Stimulated activated CD4-positive, alpha-beta T cell treated with anti-CD3 and anti-CD28 coated beads, Interleukin-12 subunit alpha, Interleukin-12 subunit beta, amount 100 ng/mL, for 24 hours (primary cell): ENCODE measurements around the gene TPST1.
"Not testable (repeated sequence)": the region's sequence is repeated elsewhere in the genome, so short reads cannot be mapped to it uniquely, and the experiment has no call there.

Experiments
- DNase-seq, 2 experiments: peaks; one replicate each; pipeline ENCODE4 v3.0.0-alpha.2; 2020; ENCODE audit warnings: low read depth in 2 of 2

TPST1 gene

GRCh38 chr7:66204822-66205740 is at the start of gene TPST1:
TSS of gene TPST1 (plus strand) at chr7:66205334. CDS start at chr7:66240426, 35,092 bp downstream.
- peak; percentile 67 to 69 for DNase-seq

- not testable (repeated sequence) for DNase-seq
These were observed 49.1 kb upstream of the TPST1 start for GRCh38 chr7:66156035-66156434.

GRCh38 chr7:66157060-66157459 is 48.1 kb upstream of the TPST1 start:
- DNase-seq, result no peak

- no peak for DNase-seq
These were observed 42.5 kb upstream of the TPST1 start for GRCh38 chr7:66162622-66163021.

GRCh38 chr7:66163186-66163610 is 41.9 kb upstream of the TPST1 start:
- DNase-seq, result no peak

GRCh38 chr7:66164356-66164755 is 40.8 kb upstream of the TPST1 start:
- DNase-seq, result no peak

DNA sequence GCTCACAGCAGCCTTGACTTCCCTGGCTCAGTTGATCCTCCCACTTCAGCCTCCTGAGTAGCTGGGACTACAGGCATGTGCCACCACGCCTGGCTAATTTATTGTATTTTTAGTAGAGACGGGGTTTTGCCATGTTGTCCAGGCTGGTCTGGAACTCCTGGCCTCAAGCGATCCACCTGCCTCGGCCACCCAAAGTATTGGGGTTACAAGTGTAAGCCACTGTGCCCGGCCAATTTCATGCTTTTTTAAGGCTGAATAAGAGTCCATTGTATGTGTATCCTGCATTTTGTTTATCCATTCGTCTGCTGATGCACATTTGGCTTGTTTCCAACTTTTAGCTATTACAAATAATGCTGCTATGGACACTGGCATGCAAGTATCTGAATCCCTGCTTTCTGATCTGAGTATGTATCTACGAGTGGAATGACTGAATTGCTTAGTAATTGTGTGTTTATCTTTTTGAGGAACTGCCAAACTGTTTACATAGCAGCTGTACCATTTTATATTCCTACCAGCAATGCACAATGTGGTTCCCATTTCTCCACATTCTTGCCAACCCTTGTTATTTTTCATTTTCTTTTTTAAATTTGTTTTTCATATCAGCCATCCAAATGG is 37.3 kb upstream of the TPST1 start:
- no peak for DNase-seq

DNA sequence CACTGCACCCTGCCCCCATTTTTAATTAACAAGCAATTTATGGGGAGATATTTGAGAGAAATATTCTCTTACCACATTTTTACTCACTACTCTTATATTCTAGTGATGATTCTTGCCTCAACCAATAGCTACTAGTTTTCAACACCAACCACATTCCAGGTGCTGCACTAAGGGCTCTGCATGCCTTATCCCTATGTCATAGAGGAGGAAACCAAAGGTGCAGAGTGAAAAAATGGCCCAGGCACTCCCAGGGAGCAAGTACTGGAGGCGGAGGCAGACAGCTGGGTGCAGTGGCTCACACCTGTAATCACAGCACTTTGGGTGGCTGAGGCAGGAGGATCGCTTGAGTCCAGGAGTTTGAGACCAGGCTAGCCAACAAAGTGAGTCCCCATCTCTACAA is 35.5 kb upstream of the TPST1 start:
- no peak for DNase-seq

GRCh38 chr7:66170309-66171231 is 34.6 kb upstream of the TPST1 start:
- no peak for DNase-seq

DNA sequence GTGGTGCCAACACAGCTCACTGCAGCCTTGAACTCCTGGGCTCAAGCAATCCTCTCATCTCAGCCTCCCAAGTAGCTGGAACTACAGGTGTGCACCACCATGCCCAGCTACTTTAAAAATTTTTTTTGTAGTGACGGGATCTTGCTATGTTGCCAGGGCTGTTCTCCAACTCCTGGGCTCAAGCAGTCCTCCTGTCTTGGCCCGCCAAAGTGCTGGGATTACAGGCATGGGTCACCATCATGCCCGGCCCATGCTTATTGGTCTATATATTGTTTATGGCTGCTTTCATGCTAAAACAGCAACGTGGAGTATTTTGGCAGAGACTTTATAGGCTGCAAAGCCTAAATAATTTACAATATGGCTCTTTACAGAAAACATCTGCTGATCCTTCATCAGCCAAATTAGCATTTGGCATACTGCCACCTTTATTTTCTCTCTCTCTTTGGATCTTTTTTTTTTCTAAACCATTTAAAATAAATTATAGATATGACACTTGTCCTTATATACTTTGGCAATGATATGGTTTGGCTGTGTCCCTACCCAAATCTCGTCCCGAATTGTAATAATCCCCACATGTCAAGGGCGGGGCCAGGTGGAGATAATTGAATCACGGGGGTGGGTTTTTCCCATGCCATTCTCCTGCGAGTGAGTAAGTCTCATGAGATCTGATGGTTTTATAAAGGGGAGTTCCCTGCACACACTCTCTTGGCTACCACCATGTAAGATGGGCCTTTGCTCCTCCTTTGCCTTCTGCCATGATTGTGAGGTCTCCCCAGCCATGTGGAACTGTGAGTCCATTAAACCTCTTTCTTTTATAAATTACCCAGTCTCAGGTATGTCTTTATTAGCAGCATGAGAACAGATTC is 32.4 kb upstream of the TPST1 start:
- not testable (repeated sequence) for DNase-seq

- no peak for DNase-seq
These were observed 31.3 kb upstream of the TPST1 start for GRCh38 chr7:66173856-66174255.

- not testable (repeated sequence) for DNase-seq
These were observed 30.1 kb upstream of the TPST1 start for GRCh38 chr7:66175006-66175405.

GRCh38 chr7:66176914-66177313 is 28.2 kb upstream of the TPST1 start:
- no peak for DNase-seq

DNA sequence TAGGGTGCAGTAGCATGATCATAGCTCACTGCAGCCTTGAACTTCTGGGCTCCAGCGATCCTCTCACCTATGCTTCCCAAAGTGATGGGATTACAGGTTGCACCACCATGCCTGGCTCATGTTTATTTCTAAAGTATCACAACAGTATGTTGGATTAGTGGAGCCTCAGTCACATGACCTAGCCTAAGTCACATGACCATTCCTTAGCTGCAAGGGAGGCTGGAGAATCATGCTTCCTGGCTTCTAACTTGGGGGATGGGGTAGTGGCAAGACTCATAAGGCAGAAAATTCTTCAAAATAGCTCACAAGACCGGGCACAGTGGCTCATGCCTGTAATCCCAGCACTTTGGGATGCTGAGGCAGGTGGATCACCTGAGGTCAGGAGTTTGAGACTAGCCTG is 26.9 kb upstream of the TPST1 start:
- DNase-seq, result no peak

DNA sequence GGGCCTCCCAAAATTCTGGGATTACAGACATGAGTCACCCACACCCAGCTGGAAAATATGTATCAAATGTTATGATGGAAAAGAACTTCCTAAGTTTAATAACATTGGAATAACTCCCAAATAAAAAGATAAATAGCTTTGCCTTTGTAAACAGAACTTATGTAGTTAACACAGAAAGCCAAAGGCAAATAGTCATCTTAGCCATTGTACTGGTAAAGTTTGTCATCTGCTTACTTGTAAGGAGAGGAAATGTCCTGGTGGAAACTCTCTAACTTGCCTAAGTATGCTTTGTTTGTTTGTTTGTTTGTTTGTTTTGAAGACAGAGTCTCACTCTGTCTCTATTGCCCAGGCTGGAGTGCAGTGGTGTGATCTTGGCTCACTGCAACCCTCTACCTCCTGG is 23.8 kb upstream of the TPST1 start:
- no peak for DNase-seq

GRCh38 chr7:66181845-66182244 is 23.3 kb upstream of the TPST1 start:
- no peak for DNase-seq

DNA sequence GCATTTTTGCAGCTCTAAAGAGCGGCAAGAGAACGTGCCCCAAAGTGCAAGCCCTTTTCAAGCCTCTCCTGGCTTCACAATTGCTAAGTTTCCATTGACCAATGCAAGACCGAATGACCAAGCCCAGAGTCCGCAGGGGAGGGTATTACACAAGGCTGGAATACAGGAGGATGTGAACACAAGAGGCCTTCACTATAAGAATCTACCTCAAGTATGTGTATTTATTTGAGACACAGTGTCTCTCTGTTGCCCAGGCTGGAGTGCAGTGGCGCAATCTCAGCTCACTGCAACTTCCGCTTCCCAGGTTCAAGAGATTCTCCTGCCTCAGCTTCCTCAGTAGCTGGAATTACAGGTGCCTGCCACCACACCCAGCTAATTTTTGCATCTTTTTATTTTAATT is 22.2 kb upstream of the TPST1 start:
- DNase-seq, result no peak

GRCh38 chr7:66183700-66184099 is 21.4 kb upstream of the TPST1 start:
- DNase-seq, result no peak

- no peak for DNase-seq
These were observed 19.4 kb upstream of the TPST1 start for GRCh38 chr7:66185680-66186187.

GRCh38 chr7:66186991-66187390 is 18.1 kb upstream of the TPST1 start:
- no peak for DNase-seq

DNA sequence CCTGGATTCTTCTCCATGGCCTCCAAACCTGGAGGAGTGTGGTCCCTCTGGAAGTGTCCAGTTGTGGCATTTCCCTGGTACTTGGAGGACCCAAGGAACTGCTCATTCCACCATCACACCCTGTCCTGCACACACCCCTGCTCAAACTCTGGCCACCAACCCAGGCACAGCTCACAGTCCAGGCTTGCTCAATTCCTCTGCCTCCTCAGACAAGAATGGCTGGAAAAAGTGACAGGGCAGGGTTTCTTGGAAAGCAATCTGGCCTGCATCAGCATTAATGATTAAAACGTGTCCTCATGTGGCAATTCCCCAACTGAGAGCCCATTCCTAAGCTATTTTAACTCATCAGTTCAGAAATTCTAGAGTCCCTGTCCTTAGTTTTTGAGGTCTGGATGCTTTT is 17.2 kb upstream of the TPST1 start:
- DNase-seq, result no peak
